Endothelial cell of umbilical vein (primary cell): ENCODE measurements around the gene SLC7A6. TPM values are rescaled to one million over a fixed set of nuclear protein-coding genes. Genes with fewer than 3 reads are reported as not detected.

ENCODE experiments used
- BruUV-seq: library from RNA; stranded (reverse); fragments of 400-500 nt; replicated peaks from 2 replicates; lab custom pipeline; 2021; lab: Mats Ljungman, UMichigan
- CTCF ChIA-PET: fragments of 300-600, 350-600 bp; sonication (Branson Sonifier 250); formaldehyde crosslinking; loops from one replicate; lab custom pipeline; 2021; ENCODE audit warnings: antibody characterized with exemption, inconsistent platforms; lab: Charles Lee
- POLR2A ChIA-PET: fragments of 300-600, 350-600 bp; sonication (Branson Sonifier 250); formaldehyde crosslinking; loops from one replicate; lab custom pipeline; 2021; ENCODE audit warnings: antibody characterized with exemption, inconsistent platforms; lab: Charles Lee
- DNase-seq: peaks from one replicate; pipeline ENCODE4 v3.0.0-alpha.2; 2011; ENCODE audit warnings: low read depth, low spot score
- FAIRE-seq: peaks from 2 replicates; lab custom pipeline; 2011; peaks lifted over from hg19 to GRCh38; lab: Jason Lieb, UNC
- H2AFZ ChIP-seq: 2 replicates; pipeline ENCODE4 v1.6.0; 2012; ENCODE audit warnings: low read depth, low read length, control low read depth, inconsistent platforms
- H3K27ac ChIP-seq: 2 replicates; pipeline ENCODE4 v1.5.1; 2011; ENCODE audit warnings: low read depth, mild to moderate bottlenecking, control low read depth, low read length, moderate library complexity; ENCODE audit not compliant: insufficient read depth
- H3K27me3 ChIP-seq, 2 experiments: 2 replicates each; pipeline versions ENCODE4 v1.6.0 to v1.6.1; 2011; ENCODE audit warnings: low read length in 2 of 2, mixed read lengths in 1 of 2; ENCODE audit not compliant: control insufficient read depth in 2 of 2, insufficient read depth in 2 of 2
- H3K36me3 ChIP-seq, 2 experiments: 2 replicates in 1 of 2; 3 replicates in 1 of 2; pipeline ENCODE4 v1.5.1; 2011; ENCODE audit warnings: low read length in 2 of 2, mild to moderate bottlenecking in 1 of 2, moderate library complexity in 1 of 2; ENCODE audit not compliant: control insufficient read depth in 2 of 2, insufficient read depth in 2 of 2; ENCODE audit errors: extremely low read depth in 1 of 2
- H3K4me1 ChIP-seq: 3 replicates; pipeline ENCODE4 v1.5.1; 2011; ENCODE audit warnings: mild to moderate bottlenecking, low read length; ENCODE audit not compliant: control insufficient read depth, insufficient read depth; ENCODE audit errors: extremely low read depth
- H3K4me2 ChIP-seq: 2 replicates; pipeline ENCODE4 v1.6.1; 2011; ENCODE audit warnings: low read length, control low read depth, mixed read lengths; ENCODE audit not compliant: insufficient read depth
- H3K4me3 ChIP-seq, 3 experiments: fragments of 200-600 bp in 1 of 3; sonication (generic), shearing (Covaris generic) in 1 of 3; replicated peaks in 1 of 3; 2 replicates each; pipeline ENCODE4 v1.5.1; 2011 to 2016; ENCODE audit warnings: control low read depth in 3 of 3, low read length in 3 of 3, mild to moderate bottlenecking in 2 of 3, inconsistent platforms in 1 of 3, low read depth in 1 of 3, moderate library complexity in 1 of 3; ENCODE audit not compliant: insufficient read depth in 1 of 3
- H3K79me2 ChIP-seq: 2 replicates; pipeline ENCODE4 v1.6.0; 2012; ENCODE audit warnings: low read length, inconsistent platforms; ENCODE audit not compliant: control insufficient read depth, insufficient read depth
- H3K9ac ChIP-seq: replicated peaks from 2 replicates; pipeline ENCODE3; 2011; ENCODE audit warnings: low read length, control low read depth; ENCODE audit not compliant: insufficient read depth; ENCODE audit errors: extremely low read depth
- H3K9me1 ChIP-seq: replicated peaks from 3 replicates; pipeline ENCODE4 v1.6.0; 2011; ENCODE audit warnings: mild to moderate bottlenecking, low read length; ENCODE audit not compliant: control insufficient read depth, insufficient read depth; ENCODE audit errors: extremely low read depth
- H3K9me3 ChIP-seq: replicated peaks from 2 replicates; pipeline ENCODE4 v1.5.1; 2012; ENCODE audit warnings: low read length, inconsistent platforms; ENCODE audit not compliant: control insufficient read depth, insufficient read depth
- H4K20me1 ChIP-seq: replicated peaks from 2 replicates; pipeline ENCODE3; 2011; ENCODE audit warnings: mild to moderate bottlenecking, low read length; ENCODE audit not compliant: control insufficient read depth, insufficient read depth; ENCODE audit errors: extremely low read depth
- CTCF ChIP-seq, 2 donors: IDR thresholded peaks; 1 replicate in 1 of 2; 2 replicates in 1 of 2; pipeline ENCODE4 v1.5.1; 2011; ENCODE audit warnings: low read length in 2 of 2, mild to moderate bottlenecking in 2 of 2, moderate library complexity in 2 of 2, control low read depth in 1 of 2, inconsistent platforms in 1 of 2, low read depth in 1 of 2; ENCODE audit not compliant: insufficient read depth in 1 of 2; ENCODE audit errors: extremely low read depth in 1 of 2
- EZH2 ChIP-seq: IDR thresholded peaks from 2 replicates; pipeline ENCODE4 v1.6.1; 2012; ENCODE audit warnings: borderline replicate concordance, low read depth, mild to moderate bottlenecking, moderate library complexity, low read length, inconsistent platforms; ENCODE audit not compliant: severe bottlenecking
- FOS ChIP-seq: IDR thresholded peaks from 2 replicates; pipeline ENCODE4 v1.6.1; 2011; ENCODE audit warnings: mild to moderate bottlenecking, low read length, moderate library complexity, borderline replicate concordance; ENCODE audit not compliant: insufficient read depth
- GATA2 ChIP-seq: IDR thresholded peaks from 2 replicates; pipeline ENCODE4 v1.7.0; 2011; ENCODE audit warnings: low read depth, mild to moderate bottlenecking, moderate library complexity, mixed read lengths, low read length; ENCODE audit not compliant: insufficient read length, insufficient read depth
- JUN ChIP-seq: IDR thresholded peaks from 2 replicates; pipeline ENCODE4 v1.6.1; 2011; ENCODE audit warnings: borderline replicate concordance, low read depth; ENCODE audit not compliant: insufficient read length, insufficient read depth
- MAX ChIP-seq: IDR thresholded peaks from 2 replicates; pipeline ENCODE4 v1.6.1; 2011; ENCODE audit not compliant: insufficient read depth, insufficient read length
- MYC ChIP-seq: IDR thresholded peaks from one replicate; pipeline ENCODE4 v1.6.1; 2011; ENCODE audit warnings: mild to moderate bottlenecking, low read depth, low read length
- POLR2A ChIP-seq: IDR thresholded peaks from 2 replicates; pipeline ENCODE4 v1.6.1; 2012; ENCODE audit warnings: low read depth, mild to moderate bottlenecking, control low read depth, low read length
- POLR2AphosphoS5 ChIP-seq: IDR thresholded peaks from 2 replicates; pipeline ENCODE4 v1.6.1; 2012; ENCODE audit warnings: low read depth, mild to moderate bottlenecking, control low read depth, low read length, moderate library complexity; ENCODE audit not compliant: insufficient read depth
- dilution Hi-C: fragments of 300-500 bp; cut with MboI; formaldehyde crosslinking; loops from one replicate; pipeline ENCODE4 v1.15.0; 2019; ENCODE audit warnings: low sequenced_read_pairs; ENCODE audit not compliant: extremely low pct_ligation_motif_present
- intact Hi-C: fragments of 100-400 bp; cut with micrococcal nuclease; formaldehyde crosslinking; loops from one replicate; pipeline ENCODE4 v1.10.0; 2022
- polyA plus RNA-seq, 4 experiments: library from polyadenylated mRNA; depleted of rRNA in 3 of 4; stranded (reverse) in 3 of 4; unstranded in 1 of 4; fragments of >200 nt; gene quantifications; 2 replicates each; pipeline versions ENCODE4 v1.2.1 to v1.2.3, GENCODE V29; 2011 to 2012; ENCODE audit warnings: missing spikeins in 1 of 4
- total RNA-seq: library from RNA; stranded (reverse); gene quantifications from 2 replicates; pipeline ENCODE4 v1.2.3, GENCODE V29; 2021

Gene SLC7A6
- total and polyA plus RNA-seq, 2 donors (not counting 3 experiments of a cell fraction or from before 2014, with no cell fraction given): 68.0 to 86.5 TPM

GRCh38 chr16:68281368-68282063, 17.2 kb downstream of the SLC7A6 start:
- no peak for DNase-seq
- intact Hi-C loops (no loop called here), dilution Hi-C loops (no loop called here)
- Histone ChIP-seq H4K20me1 (no peaks in the 10 kb centered on the region), H3K79me2 (peaks cover 44% of the 10 kb centered on the region), H3K4me2 (no peak overlapping the region), H3K9ac (no peak overlapping the region), H3K9me3 (no peaks in the 10 kb centered on the region), H3K9me1 (no peaks in the 10 kb centered on the region), H2AFZ (no peak overlapping the region), H3K27me3 (no peaks in the 10 kb centered on the region), H3K27ac (no peak overlapping the region), H3K4me3 (no peak overlapping the region), H3K4me1 (peaks cover 21% of the 10 kb centered on the region), H3K36me3 (peaks cover 4 to 6% of the 10 kb centered on the region in 2 experiments)
- no peak for FAIRE-seq
- BruUV-seq: no TSS peak
- TF ChIP-seq JUN (no peak), CTCF (IDR thresholded peaks at IDR 0.05; ENCODE audit: extremely low read depth in 1 of 2, insufficient read depth in 1 of 2, low read depth in 1 of 2, low read length in 2 of 2) (no peak), EZH2 (no peak), FOS (no peak)
- ChIA-PET CTCF (no interaction called here), POLR2A (no interaction called here)

- peaks cover 4% of the 10 kb centered on the region in 2 experiments for H3K36me3 ChIP-seq
- TF ChIP-seq POLR2A: no peak
- TF ChIP-seq POLR2AphosphoS5: no peak
- no peak for TF ChIP-seq MYC
- no peak for TF ChIP-seq JUN
- no peak for TF ChIP-seq MAX
- TF ChIP-seq GATA2: no peak
- no peak for TF ChIP-seq EZH2
- TF ChIP-seq FOS: no peak
- no peak for TF ChIP-seq CTCF (IDR thresholded peaks at IDR 0.05; ENCODE audit: extremely low read depth in 1 of 2, insufficient read depth in 1 of 2, low read depth in 1 of 2, low read length in 2 of 2)
- FAIRE-seq: no peak
- no peak overlapping the region for H3K9ac ChIP-seq
- dilution Hi-C loops (no loop called here), intact Hi-C loops (no loop called here)
- H3K9me3 ChIP-seq: no peaks in the 10 kb centered on the region
- H3K4me1 ChIP-seq: peaks cover 27% of the 10 kb centered on the region
- H3K9me1 ChIP-seq: no peaks in the 10 kb centered on the region
- H3K4me3 ChIP-seq: no peak overlapping the region
- no peak for DNase-seq
- H3K27ac ChIP-seq: no peak overlapping the region
- peaks cover 49% of the 10 kb centered on the region for H3K79me2 ChIP-seq
- no peaks in the 10 kb centered on the region for H4K20me1 ChIP-seq
- BruUV-seq: no TSS peak
- H3K27me3 ChIP-seq: no peaks in the 10 kb centered on the region
- H2AFZ ChIP-seq: no peak overlapping the region
- CTCF ChIA-PET: no interaction called here
- POLR2A ChIA-PET: no interaction called here
- no peak overlapping the region for H3K4me2 ChIP-seq
Measured at GRCh38 chr16:68282064-68282452, 17.7 kb downstream of the SLC7A6 start.
